HG03565 (cell line): ENCODE data around the gene MS4A10.
"Not testable (repeated sequence)": the region's sequence is repeated elsewhere in the genome, so short reads cannot be mapped to it uniquely, and the experiment has no call there.

Experiments
- ATAC-seq: cut with Tn5 transposase; IDR thresholded peaks from one replicate; pipeline ENCODE4 v1.9.1; 2021; ENCODE audit warnings: mild to moderate bottlenecking, moderate library complexity; ENCODE audit not compliant: unreplicated experiment

Gene MS4A10

GRCh38 chr11:60821827-60822599, 36.9 kb downstream of the MS4A10 start:
- ATAC-seq = no peak

GRCh38 chr11:60823745-60824306, 38.7 kb downstream of the MS4A10 start:
- not testable (repeated sequence) for ATAC-seq

- no peak for ATAC-seq
Measured at GRCh38 chr11:60825118-60825517, 40.0 kb downstream of the MS4A10 start.

- no peak for ATAC-seq
Measured at GRCh38 chr11:60825790-60826189, 40.7 kb downstream of the MS4A10 start.

GRCh38 chr11:60830478-60831142, 45.5 kb downstream of the MS4A10 start:
- no peak for ATAC-seq

- peak; percentile 73 for ATAC-seq
Measured at GRCh38 chr11:60831143-60831500, 46.0 kb downstream of the MS4A10 start.

GRCh38 chr11:60831501-60832079, 46.5 kb downstream of the MS4A10 start:
- ATAC-seq = no peak

- ATAC-seq = no peak
Measured at GRCh38 chr11:60834742-60835533, 49.8 kb downstream of the MS4A10 start.

- ATAC-seq = no peak
Measured at GRCh38 chr11:60835534-60835846, 50.4 kb downstream of the MS4A10 start.

- no peak for ATAC-seq
Measured at GRCh38 chr11:60836866-60837515, 51.9 kb downstream of the MS4A10 start.

- no peak for ATAC-seq
Measured at GRCh38 chr11:60838132-60838531, 53.0 kb downstream of the MS4A10 start.

GRCh38 chr11:60840470-60841430, 55.6 kb downstream of the MS4A10 start:
- ATAC-seq = no peak

- peak; percentile 51 for ATAC-seq
Measured at GRCh38 chr11:60841797-60842667, 56.9 kb downstream of the MS4A10 start, which contains the start of gene CCDC86. Gene CCDC86 (plus strand): TSS chr11:60842113. CDS start chr11:60842125, 12 bp downstream.

GRCh38 chr11:60842668-60843600, 57.8 kb downstream of the MS4A10 start:
- ATAC-seq = no peak

- ATAC-seq = no peak
Measured at GRCh38 chr11:60844045-60844869, 59.1 kb downstream of the MS4A10 start.

- ATAC-seq = no peak
Measured at GRCh38 chr11:60844870-60845221, 59.7 kb downstream of the MS4A10 start.

GRCh38 chr11:60845338-60845737, 60.2 kb downstream of the MS4A10 start:
- ATAC-seq = no peak
